IMR-90 (cell line): Measurements from ENCODE around the gene PALLD. TPM values are rescaled to one million over a fixed set of nuclear protein-coding genes. Genes with fewer than 3 reads are reported as not detected.
A peak's percentile ranks its signal among the peaks of the same experiment; 100 is the strongest.

Experiments used
- ATAC-seq: fragments of 200-7000 bp; cut with Tn5 transposase; 2 replicates; pipeline ENCODE4 v1.9.1; 2020; ENCODE audit warnings: low read depth, mild to moderate bottlenecking, moderate library complexity
- BruUV-seq: library from RNA; stranded (reverse); fragments of 400-500 nt; replicated peaks from 2 replicates; lab custom pipeline; 2021; lab: Mats Ljungman, UMichigan
- CTCF ChIA-PET: fragments of 300-600 bp; formaldehyde crosslinking; extraction: SDS; loops from one replicate; lab custom pipeline; 2021; ENCODE audit warnings: antibody characterized with exemption; lab: Yijun Ruan, JAX
- POLR2A ChIA-PET: fragments of 300-600 bp; sonication (Branson Sonifier 250); formaldehyde crosslinking; loops from one replicate; lab custom pipeline; 2022; ENCODE audit warnings: antibody characterized with exemption; ENCODE audit not compliant: unreplicated experiment; lab: Charles Lee
- DNase-seq: peaks from one replicate; pipeline ENCODE4 v3.0.0; 2013
- H2AFZ ChIP-seq: replicated peaks from 2 replicates; pipeline ENCODE3; 2013; ENCODE audit warnings: low read length, mild to moderate bottlenecking; ENCODE audit not compliant: poor library complexity
- H2AK5ac ChIP-seq: 2 replicates; pipeline ENCODE4 v1.6.1; 2013; ENCODE audit warnings: low read depth, low read length, inconsistent platforms
- H2AK9ac ChIP-seq: replicated peaks from 2 replicates; pipeline ENCODE3; 2013; ENCODE audit warnings: mild to moderate bottlenecking, low read depth, low read length, moderate library complexity; ENCODE audit not compliant: poor library complexity
- H2BK120ac ChIP-seq: 2 replicates; pipeline ENCODE4 v1.6.1; 2013; ENCODE audit warnings: low read depth, low read length, inconsistent platforms
- H2BK15ac ChIP-seq: 3 replicates; pipeline ENCODE4 v1.6.1; 2013; ENCODE audit warnings: low read depth, low read length, inconsistent platforms
- H2BK20ac ChIP-seq: 2 replicates; pipeline ENCODE4 v1.6.1; 2013; ENCODE audit warnings: low read depth, mild to moderate bottlenecking, inconsistent platforms, low read length, moderate library complexity
- H2BK5ac ChIP-seq: 2 replicates; pipeline ENCODE4 v1.6.1; 2013; ENCODE audit warnings: mild to moderate bottlenecking, low read depth, low read length, inconsistent platforms; ENCODE audit not compliant: poor library complexity, severe bottlenecking
- H3K14ac ChIP-seq: replicated peaks from 2 replicates; pipeline ENCODE4 v1.6.1; 2013; ENCODE audit warnings: low read depth, low read length, inconsistent platforms
- H3K18ac ChIP-seq: 2 replicates; pipeline ENCODE4 v1.6.1; 2013; ENCODE audit warnings: low read depth, low read length, control low read depth
- H3K23ac ChIP-seq: 2 replicates; pipeline ENCODE4 v1.6.1; 2013; ENCODE audit warnings: low read depth, low read length, inconsistent platforms
- H3K27ac ChIP-seq: 2 replicates; pipeline ENCODE4 v1.5.1; 2013; ENCODE audit warnings: mild to moderate bottlenecking, control low read depth, low read length; ENCODE audit not compliant: insufficient read depth
- H3K27me3 ChIP-seq: 2 replicates; pipeline ENCODE4 v1.6.1; 2013; ENCODE audit warnings: low read length; ENCODE audit not compliant: control insufficient read depth, insufficient read depth
- H3K36me3 ChIP-seq: 2 replicates; pipeline ENCODE4 v1.6.1; 2013; ENCODE audit warnings: low read length, mixed read lengths; ENCODE audit not compliant: control insufficient read depth, insufficient read depth
- H3K4ac ChIP-seq: 2 replicates; pipeline ENCODE4 v1.6.1; 2013; ENCODE audit warnings: low read depth, low read length, inconsistent platforms
- H3K4me1 ChIP-seq: 2 replicates; pipeline ENCODE4 v1.6.1; 2013; ENCODE audit warnings: low read length, mixed read lengths; ENCODE audit not compliant: control insufficient read depth, insufficient read depth
- H3K4me2 ChIP-seq: 2 replicates; pipeline ENCODE4 v1.6.1; 2013; ENCODE audit warnings: low read depth, mild to moderate bottlenecking, control low read depth, low read length, moderate library complexity
- H3K4me3 ChIP-seq: 2 replicates; pipeline ENCODE4 v1.5.1; 2013; ENCODE audit warnings: low read depth, mild to moderate bottlenecking, control low read depth, low read length, moderate library complexity; ENCODE audit not compliant: insufficient read depth
- H3K56ac ChIP-seq: 2 replicates; pipeline ENCODE4 v1.6.1; 2013; ENCODE audit warnings: low read length, inconsistent platforms; ENCODE audit not compliant: insufficient read depth; ENCODE audit errors: extremely low read depth
- H3K79me1 ChIP-seq, 2 experiments: 2 replicates each; pipeline ENCODE4 v1.6.1; 2013; ENCODE audit warnings: low read length in 2 of 2, inconsistent platforms in 1 of 2, low read depth in 1 of 2
- H3K9ac ChIP-seq: 2 replicates; pipeline ENCODE4 v1.6.1; 2013; ENCODE audit warnings: low read depth, low read length, control low read depth
- H3K9me1 ChIP-seq: 2 replicates; pipeline ENCODE4 v1.6.1; 2013; ENCODE audit warnings: low read length, inconsistent platforms; ENCODE audit not compliant: insufficient read depth
- H3K9me3 ChIP-seq: 2 replicates; pipeline ENCODE4 v1.6.1; 2013; ENCODE audit warnings: low read length; ENCODE audit not compliant: control insufficient read depth, insufficient read depth
- H4K20me1 ChIP-seq: 2 replicates; pipeline ENCODE4 v1.6.1; 2013; ENCODE audit warnings: low read length, inconsistent platforms; ENCODE audit not compliant: insufficient read depth
- H4K5ac ChIP-seq: 2 replicates; pipeline ENCODE4 v1.6.1; 2013; ENCODE audit warnings: mild to moderate bottlenecking, low read depth, low read length, control low read depth
- H4K8ac ChIP-seq, 2 experiments: 2 replicates each; pipeline ENCODE4 v1.6.1; 2013; ENCODE audit warnings: low read depth in 2 of 2, low read length in 2 of 2, control low read depth in 1 of 2, inconsistent platforms in 1 of 2
- H4K91ac ChIP-seq: 2 replicates; pipeline ENCODE4 v1.6.1; 2013; ENCODE audit warnings: low read depth, low read length, inconsistent platforms; ENCODE audit not compliant: insufficient read depth
- CEBPB ChIP-seq: IDR thresholded peaks from 2 replicates; pipeline ENCODE4 v1.6.1; 2012; ENCODE audit warnings: low read depth, low read length, improper control_type of control experiment
- CHD1 ChIP-seq: IDR thresholded peaks from 2 replicates; pipeline ENCODE4 v1.6.1; 2012; ENCODE audit warnings: low read depth, low read length, improper control_type of control experiment
- MAZ ChIP-seq: IDR thresholded peaks from 2 replicates; pipeline ENCODE4 v1.6.1; 2012; ENCODE audit warnings: low read depth, mild to moderate bottlenecking, low read length, improper control_type of control experiment, moderate library complexity, borderline replicate concordance
- NFE2L2 ChIP-seq: fragments of 150-350 bp; IDR thresholded peaks from 2 replicates; pipeline ENCODE4 v1.6.1; 2016; ENCODE audit warnings: low read depth, mild to moderate bottlenecking, low read length
- POLR2A ChIP-seq: IDR thresholded peaks from 2 replicates; pipeline ENCODE4 v1.6.1; 2012; ENCODE audit warnings: mild to moderate bottlenecking, low read depth, low read length
- RCOR1 ChIP-seq: IDR thresholded peaks from 2 replicates; pipeline ENCODE4 v1.6.1; 2012; ENCODE audit warnings: mild to moderate bottlenecking, low read length, improper control_type of control experiment; ENCODE audit not compliant: insufficient replicate concordance
- RFX5 ChIP-seq: IDR thresholded peaks from 2 replicates; pipeline ENCODE4 v1.8.0; 2012; ENCODE audit warnings: low read depth, mild to moderate bottlenecking, low read length, moderate library complexity
- WGBS, 2 experiments: methylation state at CpG; one replicate each; pipeline versions ENCODE4 v1.1.5 to v1.1.7; 2013; ENCODE audit warnings: missing lambda C conversion rate in 2 of 2; ENCODE audit not compliant: insufficient read length in 1 of 2; ENCODE audit errors: extremely low coverage in 2 of 2; 5-methylcytosine and 5-hydroxymethylcytosine counted together
- dilution Hi-C: fragments of 300-500 bp; cut with HindIII; formaldehyde crosslinking; loops from one replicate; pipeline ENCODE4 v1.14.3; 2018; ENCODE audit warnings: low sequenced_read_pairs; ENCODE audit not compliant: unreplicated experiment
- in situ Hi-C: fragments of 300-500 bp; cut with MboI; formaldehyde crosslinking; loops from 3 replicates; pipeline ENCODE4 v1.14.3; 2019; ENCODE audit warnings: low sequenced_read_pairs, inconsistent platforms, mixed read lengths
- intact Hi-C: fragments of 100-400 bp; cut with micrococcal nuclease; formaldehyde crosslinking; loops from 2 replicates; pipeline ENCODE4 v1.10.0; 2022
- polyA plus RNA-seq, 3 experiments: library from polyadenylated mRNA; depleted of rRNA; stranded (reverse); fragments of >200 nt; gene quantifications; 2 replicates each; pipeline ENCODE4 v1.2.3, GENCODE V29; 2012; ENCODE audit warnings: low replicate concordance in 1 of 3
- total RNA-seq: library from RNA; depleted of rRNA; stranded (reverse); fragments of >200 nt; gene quantifications from 2 replicates; pipeline ENCODE4 v1.2.3, GENCODE V29; 2012
- TF ChIP-seq, protein P1 (sequence below): conservative IDR thresholded peaks from 2 replicates; pipeline ENCODE4 v1.5.1; 2012; ENCODE audit warnings: mild to moderate bottlenecking, low read depth, low read length, improper control_type of control experiment
- TF ChIP-seq, protein P2 (sequence below): fragments of 150-350 bp; IDR thresholded peaks from 2 replicates; pipeline ENCODE4 v1.6.1; 2016; ENCODE audit warnings: low read depth, mild to moderate bottlenecking, low read length, moderate library complexity, borderline replicate concordance
- TF ChIP-seq, protein P3 (sequence below): fragments of 150-350 bp; IDR thresholded peaks from 2 replicates; pipeline ENCODE4 v1.6.1; 2017; ENCODE audit warnings: mild to moderate bottlenecking, antibody characterized with exemption, low read length, low read depth

PALLD gene
- total and polyA plus RNA-seq, 2 of the 4 experiments (the other 2 are of a cell fraction), result 91.0 to 91.9 TPM

DNA sequence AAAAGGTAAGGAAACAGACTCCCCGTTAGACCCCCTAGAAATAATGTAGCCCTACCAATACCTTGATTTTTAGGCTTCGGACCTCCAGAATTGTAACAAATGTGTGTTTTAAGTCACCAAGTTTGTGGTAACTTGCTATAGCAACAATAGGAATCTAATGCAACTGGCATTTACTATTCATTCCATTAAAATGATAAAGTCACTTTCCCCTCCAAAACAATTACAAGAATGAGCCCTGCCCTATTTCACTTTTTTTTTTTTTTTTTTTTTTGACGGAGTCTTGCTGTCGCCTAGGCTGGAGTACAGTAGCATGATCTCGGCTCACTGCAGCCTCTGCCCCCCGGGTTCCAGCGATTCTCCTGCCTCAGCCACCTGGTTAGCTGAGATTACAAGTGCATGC lies 13.0 kb upstream of the PALLD start:
- intact Hi-C loops (loop anchor here (10.0 kb wide), 1 partner anchor 299 kb away; no protein-coding TSS in a partner anchor), in situ Hi-C loops (no loop called here), dilution Hi-C loops (no loop called here)
- H2BK120ac ChIP-seq, result peak overlapping the region; percentile 92
- H3K14ac ChIP-seq, result peak overlapping the region; percentile 53
- peak overlapping the region; percentile 87; the same call in 1 of the 2 replicates for H4K5ac ChIP-seq
- peak overlapping the region; percentile 34; the same call in 1 of the 2 replicates for H3K4me2 ChIP-seq
- H3K18ac ChIP-seq, result peak overlapping the region; percentile 92; the same call in 1 of the 2 replicates
- peak overlapping the region; percentile 44; the same call in 1 of the 2 replicates for H3K27ac ChIP-seq
- H2AK9ac ChIP-seq, result no peak overlapping the region
- peak overlapping the region; percentile 96 for H2BK20ac ChIP-seq
- no peak overlapping the region for H2AFZ ChIP-seq
- H3K9me3 ChIP-seq, result no peaks in the 10 kb centered on the region
- WGBS, 2 experiments, result 80% methylated on average over 2 of the region's 7 CpGs; no CpG with 5 or more reads in 1 of the 2 experiments
- peak overlapping the region; percentile 68 to 85; a peak in 3 of 4 replicates for H4K8ac ChIP-seq
- H2AK5ac ChIP-seq, result no peak overlapping the region; the same call in 1 of the 2 replicates
- no peak overlapping the region for H3K9ac ChIP-seq
- H3K79me1 ChIP-seq, result peaks cover 6 to 8% of the 10 kb centered on the region in 2 experiments
- H2BK15ac ChIP-seq, result peak overlapping the region; percentile 63
- no peaks in the 10 kb centered on the region for H3K36me3 ChIP-seq
- H3K56ac ChIP-seq, result peak overlapping the region; percentile 32; the same call in 1 of the 2 replicates
- TF ChIP-seq, protein P1, sequence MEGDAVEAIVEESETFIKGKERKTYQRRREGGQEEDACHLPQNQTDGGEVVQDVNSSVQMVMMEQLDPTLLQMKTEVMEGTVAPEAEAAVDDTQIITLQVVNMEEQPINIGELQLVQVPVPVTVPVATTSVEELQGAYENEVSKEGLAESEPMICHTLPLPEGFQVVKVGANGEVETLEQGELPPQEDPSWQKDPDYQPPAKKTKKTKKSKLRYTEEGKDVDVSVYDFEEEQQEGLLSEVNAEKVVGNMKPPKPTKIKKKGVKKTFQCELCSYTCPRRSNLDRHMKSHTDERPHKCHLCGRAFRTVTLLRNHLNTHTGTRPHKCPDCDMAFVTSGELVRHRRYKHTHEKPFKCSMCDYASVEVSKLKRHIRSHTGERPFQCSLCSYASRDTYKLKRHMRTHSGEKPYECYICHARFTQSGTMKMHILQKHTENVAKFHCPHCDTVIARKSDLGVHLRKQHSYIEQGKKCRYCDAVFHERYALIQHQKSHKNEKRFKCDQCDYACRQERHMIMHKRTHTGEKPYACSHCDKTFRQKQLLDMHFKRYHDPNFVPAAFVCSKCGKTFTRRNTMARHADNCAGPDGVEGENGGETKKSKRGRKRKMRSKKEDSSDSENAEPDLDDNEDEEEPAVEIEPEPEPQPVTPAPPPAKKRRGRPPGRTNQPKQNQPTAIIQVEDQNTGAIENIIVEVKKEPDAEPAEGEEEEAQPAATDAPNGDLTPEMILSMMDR, result no peak
- TF ChIP-seq MAZ, result no peak
- TF ChIP-seq CEBPB, result no peak
- TF ChIP-seq RCOR1, result no peak
- no peak for TF ChIP-seq RFX5
- no peak for TF ChIP-seq CHD1
- TF ChIP-seq, protein P2, sequence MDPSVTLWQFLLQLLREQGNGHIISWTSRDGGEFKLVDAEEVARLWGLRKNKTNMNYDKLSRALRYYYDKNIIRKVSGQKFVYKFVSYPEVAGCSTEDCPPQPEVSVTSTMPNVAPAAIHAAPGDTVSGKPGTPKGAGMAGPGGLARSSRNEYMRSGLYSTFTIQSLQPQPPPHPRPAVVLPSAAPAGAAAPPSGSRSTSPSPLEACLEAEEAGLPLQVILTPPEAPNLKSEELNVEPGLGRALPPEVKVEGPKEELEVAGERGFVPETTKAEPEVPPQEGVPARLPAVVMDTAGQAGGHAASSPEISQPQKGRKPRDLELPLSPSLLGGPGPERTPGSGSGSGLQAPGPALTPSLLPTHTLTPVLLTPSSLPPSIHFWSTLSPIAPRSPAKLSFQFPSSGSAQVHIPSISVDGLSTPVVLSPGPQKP, result no peak
- TF ChIP-seq NFE2L2, result no peak
- TF ChIP-seq POLR2A, result no peak
- TF ChIP-seq, protein P3, sequence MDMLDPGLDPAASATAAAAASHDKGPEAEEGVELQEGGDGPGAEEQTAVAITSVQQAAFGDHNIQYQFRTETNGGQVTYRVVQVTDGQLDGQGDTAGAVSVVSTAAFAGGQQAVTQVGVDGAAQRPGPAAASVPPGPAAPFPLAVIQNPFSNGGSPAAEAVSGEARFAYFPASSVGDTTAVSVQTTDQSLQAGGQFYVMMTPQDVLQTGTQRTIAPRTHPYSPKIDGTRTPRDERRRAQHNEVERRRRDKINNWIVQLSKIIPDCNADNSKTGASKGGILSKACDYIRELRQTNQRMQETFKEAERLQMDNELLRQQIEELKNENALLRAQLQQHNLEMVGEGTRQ, result no peak
- ATAC-seq (no peak), DNase-seq (peak; percentile 66)
- peak overlapping the region; percentile 82 for H3K4ac ChIP-seq
- POLR2A ChIA-PET, result no interaction called here
- peak overlapping the region; percentile 64 for H3K23ac ChIP-seq
- H3K9me1 ChIP-seq, result peaks cover 14% of the 10 kb centered on the region
- CTCF ChIA-PET, result interaction anchor here (0.6 kb wide), 2 partner anchors 240 to 438 kb away, joined by 3 read pairs; no protein-coding TSS in a partner anchor
- H4K20me1 ChIP-seq, result no peaks in the 10 kb centered on the region
- no TSS peak for BruUV-seq
- H3K27me3 ChIP-seq, result no peaks in the 10 kb centered on the region
- peaks cover 20% of the 10 kb centered on the region for H3K4me1 ChIP-seq
- peak overlapping the region; percentile 92 for H2BK5ac ChIP-seq
- no peak overlapping the region for H3K4me3 ChIP-seq
- H4K91ac ChIP-seq, result peak overlapping the region; percentile 88
